HS-5 (cell line): ENCODE measurements around the gene EHBP1.
"Not testable (repeated sequence)": the region's sequence is repeated elsewhere in the genome, so short reads cannot be mapped to it uniquely, and the experiment has no call there.

Experiments used
- DNase-seq: peaks from one replicate; pipeline ENCODE4 v3.0.0-alpha.2; 2012; ENCODE audit warnings: low read depth

The EHBP1 gene

DNA sequence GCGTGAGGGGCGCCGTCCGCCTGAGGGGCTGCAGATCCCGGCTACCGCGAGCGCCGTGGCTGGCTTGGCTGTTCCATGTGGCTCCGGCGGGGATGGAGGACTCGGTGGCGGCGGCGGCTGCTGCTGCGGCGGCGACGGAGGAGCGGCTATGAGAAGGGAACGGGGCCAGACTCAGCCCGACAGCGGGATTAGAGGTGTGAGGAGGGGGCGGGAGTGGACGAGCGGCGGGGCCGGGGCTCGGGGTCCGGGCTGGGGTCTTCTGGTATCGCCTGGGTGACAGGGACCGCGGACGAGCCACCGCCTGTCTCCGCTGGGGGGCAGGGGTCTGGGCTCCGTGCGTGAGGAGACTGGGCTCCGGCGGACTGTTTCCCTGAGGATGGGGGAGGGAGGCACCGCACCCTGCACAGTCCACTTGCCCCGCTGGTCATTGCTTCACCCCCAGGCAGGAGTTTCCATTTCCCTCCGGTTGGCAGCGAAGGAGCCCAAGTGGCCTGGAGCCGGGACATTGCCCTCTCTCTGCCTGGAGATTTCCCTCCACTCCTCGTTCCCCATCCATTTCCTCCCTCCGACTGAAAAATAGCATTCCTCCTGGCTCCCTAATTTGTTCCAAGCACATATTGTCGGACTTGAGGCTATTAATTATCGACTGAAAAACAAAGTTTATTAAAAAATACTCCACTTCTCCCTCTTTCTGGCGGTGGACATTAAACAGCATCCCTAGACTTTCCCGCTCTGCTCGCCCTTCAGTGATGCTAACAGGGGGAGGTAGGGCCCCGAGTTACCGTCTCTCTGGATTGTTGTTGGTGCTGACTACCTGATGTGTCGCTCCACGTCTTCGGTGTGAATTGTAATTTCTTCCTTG is 577 bp downstream of the EHBP1 start:
- DNase-seq: no peak

- DNase-seq: no peak
Observed at GRCh38 chr2:62706721-62707521, 1.4 kb downstream of the EHBP1 start.

DNA sequence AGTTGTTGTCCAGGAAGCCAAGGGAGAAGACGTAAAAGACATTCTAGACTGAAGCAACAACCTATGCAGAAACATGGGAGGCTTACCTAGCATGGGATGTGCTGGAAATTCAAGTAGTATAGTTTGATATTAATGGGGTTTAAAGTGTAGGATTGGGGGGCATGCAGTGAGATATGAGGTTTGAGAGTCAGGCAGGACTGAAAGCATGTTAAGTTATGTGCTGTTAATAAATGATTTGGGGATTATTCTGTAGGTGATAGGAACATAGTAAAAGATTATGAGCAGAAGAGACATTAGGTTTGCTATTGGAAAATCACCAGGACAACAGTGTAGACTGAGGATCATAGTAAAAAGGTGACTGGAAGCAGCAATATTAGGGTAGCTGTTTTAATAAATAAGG is 3.2 kb downstream of the EHBP1 start:
- no peak for DNase-seq

- DNase-seq: no peak
Observed at GRCh38 chr2:62711832-62712494, 6.5 kb downstream of the EHBP1 start.

- not testable (repeated sequence) for DNase-seq
Observed at GRCh38 chr2:62713196-62713595, 7.7 kb downstream of the EHBP1 start.

- no peak for DNase-seq
Observed at GRCh38 chr2:62713837-62714236, 8.3 kb downstream of the EHBP1 start.

DNA sequence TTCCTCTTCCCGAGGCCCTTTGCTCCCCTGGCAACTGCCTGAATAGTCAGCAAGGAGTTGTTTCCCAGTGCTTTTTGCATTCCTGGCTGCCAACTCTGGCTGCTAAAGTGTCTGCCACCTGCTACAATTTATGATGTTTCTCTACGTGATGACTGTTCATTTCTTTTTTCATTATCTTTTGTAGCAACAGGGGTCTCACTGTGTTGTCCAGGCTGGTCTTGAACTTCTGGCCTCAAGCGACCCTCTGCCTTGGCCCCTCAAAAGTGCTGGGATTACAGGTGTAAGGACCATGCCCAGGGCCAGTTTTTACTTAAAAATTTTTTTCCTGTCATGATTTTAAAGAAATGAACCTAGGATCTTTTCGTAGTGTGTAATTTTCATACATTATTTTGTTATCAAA is 11.3 kb downstream of the EHBP1 start:
- no peak for DNase-seq

DNA sequence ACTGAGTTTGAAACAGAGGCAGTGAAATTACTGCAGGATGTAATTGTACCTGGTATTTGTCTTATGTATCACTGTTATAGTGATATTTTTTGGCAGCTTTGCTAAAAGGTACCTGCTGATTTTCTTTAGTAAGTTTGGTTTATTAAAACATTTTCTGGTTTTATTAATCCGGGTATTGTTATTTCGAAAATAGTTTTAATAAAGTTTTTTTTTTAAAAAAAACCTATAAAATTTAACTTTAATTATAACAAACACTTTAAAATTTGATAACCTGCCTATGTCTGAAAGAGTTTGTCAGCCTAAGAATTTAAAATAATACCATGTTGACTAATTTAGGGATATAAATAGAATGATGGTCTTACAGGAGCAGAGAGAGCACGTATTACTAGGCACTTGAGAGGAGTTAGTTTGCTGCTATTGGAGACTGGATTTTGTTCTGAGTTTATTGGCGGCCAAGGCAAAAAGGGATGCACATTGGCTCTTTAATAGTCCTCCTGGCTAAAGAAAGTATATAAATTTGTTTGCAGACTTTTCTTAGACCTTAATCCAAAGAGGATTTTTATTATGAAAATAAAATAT is 12.1 kb downstream of the EHBP1 start:
- no peak for DNase-seq

- no peak for DNase-seq
Observed at GRCh38 chr2:62718225-62718822, 12.8 kb downstream of the EHBP1 start.

GRCh38 chr2:62719757-62720156 is 14.2 kb downstream of the EHBP1 start:
- DNase-seq: no peak

- no peak for DNase-seq
Observed at GRCh38 chr2:62722679-62723078, 17.2 kb downstream of the EHBP1 start.

GRCh38 chr2:62723253-62723652 is 17.7 kb downstream of the EHBP1 start:
- DNase-seq: no peak

GRCh38 chr2:62724106-62724505 is 18.6 kb downstream of the EHBP1 start:
- no peak for DNase-seq

DNA sequence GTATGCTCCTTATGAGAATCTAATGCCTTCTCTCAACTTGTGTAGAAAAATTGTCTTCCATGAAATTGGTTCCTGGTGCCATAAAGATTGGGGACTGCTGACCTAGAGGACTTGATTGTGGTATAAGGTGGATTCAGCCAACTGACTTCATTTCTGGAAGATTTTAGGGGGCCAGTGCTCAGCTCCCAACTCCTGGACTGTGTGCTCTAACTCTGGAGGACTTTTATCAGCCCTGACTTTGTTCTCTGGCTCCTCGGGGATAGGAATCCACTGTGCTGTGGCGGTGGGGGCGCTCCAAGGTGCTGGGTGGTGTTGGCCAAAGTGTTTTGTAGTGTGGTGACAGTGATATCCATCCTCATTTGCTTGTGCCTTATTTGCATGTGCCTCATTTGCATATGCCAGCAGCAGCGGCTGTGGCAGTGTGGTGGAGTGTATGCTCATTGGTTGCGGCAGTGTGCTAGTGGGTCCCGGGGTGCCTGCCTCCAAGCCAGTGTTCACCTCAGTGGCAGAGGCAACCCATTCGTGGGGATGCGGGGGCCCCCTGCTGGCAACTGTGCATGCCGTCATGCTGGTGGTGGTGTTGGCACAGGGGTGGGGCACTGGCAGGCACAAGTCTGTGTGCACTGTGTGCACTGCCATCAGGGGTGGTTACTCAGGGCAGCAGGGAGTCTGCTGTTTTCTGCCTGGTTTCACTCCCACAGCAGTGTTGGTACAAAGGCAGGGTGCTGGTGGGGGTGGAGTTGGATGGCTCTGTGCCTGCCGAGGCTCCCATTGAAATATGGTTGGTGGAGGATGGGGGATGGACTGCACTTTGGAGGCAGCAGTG is 19.6 kb downstream of the EHBP1 start:
- no peak for DNase-seq

GRCh38 chr2:62725712-62726055 is 20.2 kb downstream of the EHBP1 start:
- no peak for DNase-seq

- no peak for DNase-seq
Observed at GRCh38 chr2:62727259-62727867, 21.9 kb downstream of the EHBP1 start.

DNA sequence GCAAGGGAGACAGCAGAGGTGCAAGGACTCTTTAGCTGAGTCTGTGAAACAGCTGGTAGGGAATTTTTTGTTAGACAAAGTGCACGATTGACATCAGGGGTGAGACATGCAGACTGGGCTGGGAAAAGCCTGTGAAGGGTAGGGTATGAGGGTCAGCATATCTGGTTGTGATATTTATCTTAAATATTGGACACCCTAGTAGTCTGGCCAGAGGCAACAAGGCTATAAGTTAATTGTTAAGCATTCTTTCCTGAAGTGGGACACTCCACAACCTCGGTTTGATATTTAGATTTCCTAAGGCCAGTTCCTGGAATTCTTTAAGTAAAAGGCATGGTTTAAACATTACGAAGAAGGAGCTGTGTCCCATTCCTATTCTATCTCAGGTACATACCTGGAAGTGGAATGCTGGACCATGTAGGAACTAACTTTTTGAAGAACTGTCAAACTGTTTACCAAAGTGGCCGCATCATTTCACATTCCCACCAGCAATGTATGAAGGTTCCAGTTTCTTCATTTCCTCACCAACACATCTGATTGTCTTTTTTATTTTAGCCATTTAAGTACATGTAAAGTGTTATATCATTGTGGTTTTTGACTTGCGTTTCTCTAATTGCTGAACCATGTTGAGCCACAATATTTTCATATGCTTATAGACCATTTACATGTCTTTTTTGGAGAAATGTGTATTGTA is 22.5 kb downstream of the EHBP1 start:
- DNase-seq: no peak

GRCh38 chr2:62731275-62731674 is 25.8 kb downstream of the EHBP1 start:
- no peak for DNase-seq

DNA sequence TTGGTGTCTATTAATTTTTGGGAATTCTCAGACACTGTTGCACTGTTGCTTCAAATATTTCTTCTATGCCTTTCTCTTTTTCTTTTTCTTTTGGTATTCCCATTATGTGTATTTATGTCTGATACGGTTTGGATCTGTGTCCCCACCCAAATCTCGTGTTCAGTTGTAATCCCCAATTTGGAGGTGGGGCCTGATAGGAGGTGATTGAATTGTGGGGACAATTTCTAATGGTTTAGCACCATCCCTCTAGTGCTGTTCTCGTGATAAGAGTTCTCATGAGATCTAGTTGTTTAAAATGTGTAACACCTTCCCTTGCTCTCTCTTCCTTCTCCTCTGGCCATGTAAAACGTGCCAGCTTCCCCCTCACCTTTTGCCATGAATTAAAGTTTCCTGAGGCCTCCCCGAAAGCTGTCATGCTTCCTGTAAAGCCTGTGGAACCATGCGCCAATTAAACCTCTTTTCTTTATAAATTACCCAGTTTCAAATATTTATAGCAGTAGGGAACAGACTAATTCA is 26.8 kb downstream of the EHBP1 start:
- DNase-seq: no peak

- no peak for DNase-seq
Observed at GRCh38 chr2:62733546-62733945, 28.0 kb downstream of the EHBP1 start.
